HG02938 (cell line): ENCODE results near the gene MCM3AP.

Experiments
- ATAC-seq: cut with Tn5 transposase; IDR thresholded peaks from one replicate; pipeline ENCODE4 v1.9.1; 2021; ENCODE audit warnings: mild to moderate bottlenecking, moderate library complexity; ENCODE audit not compliant: unreplicated experiment

MCM3AP gene

GRCh38 chr21:46220275-46220810 is 65.1 kb downstream of the MCM3AP start:
- no peak for ATAC-seq

- ATAC-seq = no peak
Measured at GRCh38 chr21:46219591-46220239, 65.7 kb downstream of the MCM3AP start.

GRCh38 chr21:46218906-46219590 is 66.4 kb downstream of the MCM3AP start:
- no peak for ATAC-seq

- no peak for ATAC-seq
Measured at GRCh38 chr21:46217511-46218196, 67.8 kb downstream of the MCM3AP start.

- no peak for ATAC-seq
Measured at GRCh38 chr21:46216132-46216747, 69.2 kb downstream of the MCM3AP start.

GRCh38 chr21:46215436-46216131 is 69.8 kb downstream of the MCM3AP start:
- no peak for ATAC-seq

- no peak for ATAC-seq
Measured at GRCh38 chr21:46214478-46215340, 70.7 kb downstream of the MCM3AP start.

GRCh38 chr21:46213620-46214286 is 71.7 kb downstream of the MCM3AP start:
- no peak for ATAC-seq

- no peak for ATAC-seq
Measured at GRCh38 chr21:46212721-46213484, 72.5 kb downstream of the MCM3AP start.

- no peak for ATAC-seq
Measured at GRCh38 chr21:46211786-46212720, 73.4 kb downstream of the MCM3AP start.

GRCh38 chr21:46211376-46211775 is 74.0 kb downstream of the MCM3AP start:
- ATAC-seq = no peak

GRCh38 chr21:46210378-46211136 is 74.9 kb downstream of the MCM3AP start:
- no peak for ATAC-seq

- no peak for ATAC-seq
Measured at GRCh38 chr21:46208761-46209721, 76.4 kb downstream of the MCM3AP start.

GRCh38 chr21:46207920-46208591 is 77.4 kb downstream of the MCM3AP start:
- ATAC-seq = no peak
